Measurements from ENCODE around the gene SAPCD2. TPM values are rescaled to one million over a fixed set of nuclear protein-coding genes. Genes with fewer than 3 reads are reported as not detected.

Gene SAPCD2
- total and polyA plus RNA-seq, 2 of the 4 experiments (the other 2 are of a cell fraction): 3.4 to 4.9 TPM

- peak overlapping the region; percentile 59; the same call in 1 of the 2 replicates for H2AK5ac ChIP-seq (ENCODE audit: low read depth, low read length)
- no peak for TF ChIP-seq MXI1 (IDR thresholded peaks at IDR 0.05; ENCODE audit: borderline replicate concordance, low read depth, low read length)
- TF ChIP-seq CEBPB (IDR thresholded peaks at IDR 0.05; ENCODE audit: low read depth, low read length): no peak
- TF ChIP-seq RCOR1 (IDR thresholded peaks at IDR 0.05; ENCODE audit: insufficient replicate concordance, low read length): no peak
- no peak for TF ChIP-seq POLR2A (IDR thresholded peaks at IDR 0.05; ENCODE audit: low read depth, low read length)
- TF ChIP-seq MAFK (IDR thresholded peaks at IDR 0.05; ENCODE audit: low read depth, low read length): no peak
- TF ChIP-seq SMC3 (IDR thresholded peaks at IDR 0.05; ENCODE audit: low read depth, low read length): no peak
- TF ChIP-seq RAD21 (IDR thresholded peaks at IDR 0.05; ENCODE audit: low read length): no peak
- no peak for TF ChIP-seq USF2 (IDR thresholded peaks at IDR 0.05; ENCODE audit: low read depth, low read length)
- no peak for TF ChIP-seq CHD1 (IDR thresholded peaks at IDR 0.05; ENCODE audit: low read depth, low read length)
- TF ChIP-seq RFX5 (IDR thresholded peaks at IDR 0.05; ENCODE audit: low read depth, low read length): no peak
- no peak for TF ChIP-seq CTCF (conservative IDR thresholded peaks at IDR 0.05; ENCODE audit: low read depth, low read length)
- no peak for TF ChIP-seq ELK1 (IDR thresholded peaks at IDR 0.05; ENCODE audit: borderline replicate concordance, low read depth, low read length)
- no peak for TF ChIP-seq FOS (IDR thresholded peaks at IDR 0.05; ENCODE audit: low read depth, low read length)
- no peak for TF ChIP-seq BHLHE40 (IDR thresholded peaks at IDR 0.05; ENCODE audit: low read depth, low read length)
- no peak for TF ChIP-seq NFE2L2 (IDR thresholded peaks at IDR 0.05; ENCODE audit: low read depth, low read length)
These were observed 43.2 kb upstream of the SAPCD2 start for GRCh38 chr9:137113385-137114159.

More at GRCh38 chr9:137113385-137114159, 43.2 kb upstream of the SAPCD2 start:
- Histone ChIP-seq H3K4me2 (ENCODE audit: low read depth, low read length) (peak overlapping the region; percentile 86), H4K8ac (ENCODE audit: low read depth in 2 of 2, low read length in 2 of 2) (no peak overlapping the region; a peak in 1 of 4 replicates), H3K23ac (ENCODE audit: low read depth, low read length) (0 out of 2 replicates have a peak overlapping the region, but pooled peaks have one; percentile 66), H4K5ac (ENCODE audit: low read depth, low read length) (no peak overlapping the region), H3K56ac (ENCODE audit: extremely low read depth, insufficient read depth, low read length) (no peak overlapping the region), H3K9me3 (ENCODE audit: control insufficient read depth, insufficient read depth, low read length) (no peaks in the 10 kb centered on the region), H3K36me3 (ENCODE audit: control insufficient read depth, insufficient read depth, low read length) (peaks cover 33% of the 10 kb centered on the region), H2AFZ (replicated peaks; ENCODE audit: low read length, poor library complexity) (peak overlapping the region; percentile 58), H2BK120ac (ENCODE audit: low read depth, low read length) (no peak overlapping the region), H2AK9ac (replicated peaks; ENCODE audit: low read depth, low read length, poor library complexity) (peak overlapping the region; percentile 78), H2BK15ac (ENCODE audit: low read depth, low read length) (no peak overlapping the region), H4K20me1 (ENCODE audit: insufficient read depth, low read length) (no peaks in the 10 kb centered on the region), H3K4me3 (ENCODE audit: insufficient read depth, low read depth, low read length) (peak overlapping the region; percentile 48), H3K27ac (ENCODE audit: insufficient read depth, low read length) (no peak overlapping the region; the same call in 1 of the 2 replicates), H3K4ac (ENCODE audit: low read depth, low read length) (no peak overlapping the region), H3K79me1 (ENCODE audit: low read depth in 1 of 2, low read length in 2 of 2) (0 out of 4 replicates have a peak, but pooled peaks cover 0 to 3% of the 10 kb centered on the region in 2 experiments), H3K9me1 (ENCODE audit: insufficient read depth, low read length) (no peaks in the 10 kb centered on the region), H4K91ac (ENCODE audit: insufficient read depth, low read depth, low read length) (no peak overlapping the region), H2BK5ac (ENCODE audit: low read depth, low read length, poor library complexity, severe bottlenecking) (no peak overlapping the region), H3K9ac (ENCODE audit: low read depth, low read length) (no peak overlapping the region), H3K18ac (ENCODE audit: low read depth, low read length) (no peak overlapping the region), H3K27me3 (ENCODE audit: control insufficient read depth, insufficient read depth, low read length) (no peaks in the 10 kb centered on the region), H3K4me1 (ENCODE audit: control insufficient read depth, insufficient read depth, low read length) (peaks cover 6% of the 10 kb centered on the region), H2BK20ac (ENCODE audit: low read depth, low read length) (no peak overlapping the region), H3K14ac (replicated peaks; ENCODE audit: low read depth, low read length) (no peak overlapping the region)
- ChIA-PET POLR2A (ENCODE audit: unreplicated experiment) (no interaction called here), CTCF (no interaction called here)
- dilution Hi-C loops (cut with HindIII; ENCODE audit: low sequenced_read_pairs, unreplicated experiment) (no loop called here), intact Hi-C loops (cut with micrococcal nuclease) (no loop called here), in situ Hi-C loops (cut with MboI; ENCODE audit: low sequenced_read_pairs) (no loop called here)
- WGBS, 2 experiments (ENCODE audit: extremely low coverage in 2 of 2, insufficient read length in 1 of 2): 22% methylated on average over 12 of the region's 66 CpGs; no CpG with 5 or more reads in 1 of the 2 experiments
- BruUV-seq (replicated peaks): no TSS peak
- DNase-seq (no peak), ATAC-seq (ENCODE audit: low read depth) (no peak)
